HG03196 (cell line): ENCODE measurements around the gene NEU1.
"Not testable (repeated sequence)": the region's sequence is repeated elsewhere in the genome, so short reads cannot be mapped to it uniquely, and the experiment has no call there.

ENCODE experiments used
- ATAC-seq: cut with Tn5 transposase; IDR thresholded peaks from one replicate; pipeline ENCODE4 v1.9.1; 2021; ENCODE audit not compliant: unreplicated experiment

Gene NEU1

DNA sequence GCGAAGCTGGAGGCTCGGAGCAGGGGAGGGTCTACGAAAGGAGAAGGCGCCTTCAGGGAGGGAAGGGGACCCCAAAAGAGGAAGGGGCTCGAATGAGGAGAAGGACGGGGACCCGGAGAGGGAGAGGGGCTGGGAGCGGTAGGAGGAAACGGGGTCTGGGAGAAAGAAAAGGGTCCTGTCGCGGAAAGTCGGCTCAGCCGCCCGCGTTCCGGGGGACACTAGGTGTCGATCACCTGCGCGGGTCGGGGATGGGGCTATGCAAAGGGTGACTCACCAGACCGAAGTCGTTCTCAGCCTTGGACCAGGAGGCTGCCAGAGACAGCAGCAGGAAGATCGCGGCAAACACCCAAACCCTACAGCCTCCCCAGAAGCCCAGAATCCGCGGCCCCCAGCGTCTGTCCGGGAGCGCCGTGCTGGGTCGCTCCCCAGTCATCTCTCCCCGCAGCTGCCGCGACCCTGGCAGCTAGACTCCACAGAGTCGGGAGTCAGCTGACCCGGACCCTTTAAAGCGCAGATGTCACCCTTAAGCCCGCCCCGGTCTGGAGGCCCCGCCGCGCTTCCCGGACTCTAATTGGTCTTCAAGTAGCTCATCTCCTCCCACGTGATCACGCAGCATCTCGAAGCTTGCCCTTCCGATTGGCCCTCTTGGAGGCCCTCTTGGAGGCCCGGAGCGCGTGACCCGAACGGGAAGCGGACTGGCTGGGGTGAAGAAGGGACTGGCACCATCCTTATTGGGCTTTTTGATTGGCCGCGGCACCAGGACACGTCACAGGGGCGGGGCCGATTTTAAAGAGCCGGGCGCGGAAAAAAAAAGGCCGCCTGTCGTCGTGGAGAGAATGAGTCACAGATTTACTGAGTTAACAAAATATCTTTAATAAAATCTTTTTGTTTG, at the start of gene NEU1:
NEU1 (minus strand) TSS at position 478 of the 892 bp plus-strand sequence; CDS start at position 433, 45 bp downstream.
- ATAC-seq, result peak; percentile 93

DNA sequence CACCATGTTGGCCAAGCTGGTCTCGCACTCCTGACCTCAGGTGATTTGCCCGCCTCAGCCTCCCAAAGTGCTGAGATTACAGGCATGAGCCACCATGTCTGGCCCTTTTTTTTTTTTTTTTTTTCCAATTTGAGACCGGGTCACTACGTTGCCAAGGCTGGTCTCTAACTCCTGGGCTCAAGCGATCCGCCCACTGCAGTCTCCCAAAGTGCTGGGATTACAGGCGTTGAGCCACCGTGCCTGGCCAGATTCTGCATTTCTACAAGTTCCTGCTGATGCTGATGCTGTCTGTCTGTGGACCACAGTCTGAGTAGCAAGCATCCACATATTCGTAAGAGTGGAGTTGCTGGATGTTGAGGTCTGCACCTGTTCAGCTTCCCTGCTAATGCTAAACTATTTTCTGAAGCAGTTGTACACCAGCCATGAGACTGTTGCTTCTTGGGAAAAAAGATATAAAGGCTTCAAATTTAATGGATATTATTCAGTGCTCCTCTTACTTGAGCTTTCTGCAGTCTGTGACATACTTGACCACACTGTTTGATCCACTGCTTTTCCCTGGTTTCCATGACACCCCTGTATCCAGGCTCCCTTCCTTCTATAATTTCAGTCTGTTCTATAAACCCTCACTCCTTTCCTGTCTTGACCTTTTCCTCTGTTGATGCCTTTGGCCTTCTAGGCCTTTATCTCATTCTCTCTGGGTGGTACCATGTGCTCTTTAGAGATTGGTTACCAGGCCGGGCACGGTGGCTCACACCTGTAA, 49.4 kb upstream of the NEU1 start:
- no peak for ATAC-seq

DNA sequence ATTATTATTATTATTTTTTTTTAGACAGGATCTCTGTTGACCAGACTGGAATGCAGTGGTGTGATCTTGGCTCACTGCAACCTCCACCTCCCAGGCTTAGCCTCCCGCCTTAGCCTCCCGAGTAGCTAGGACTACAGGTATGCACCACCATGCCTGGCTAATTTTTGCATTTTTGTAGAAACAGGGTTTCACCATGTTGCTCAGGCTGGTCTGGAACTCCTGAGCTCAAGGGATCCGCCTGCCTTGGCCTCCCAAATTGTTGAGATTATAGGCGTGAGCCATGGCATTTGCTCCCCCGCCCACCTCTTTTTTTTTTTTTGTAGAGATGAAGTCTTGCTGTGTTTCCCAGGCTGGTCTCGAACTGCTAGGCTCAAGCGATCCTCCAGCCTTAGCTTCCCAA, 46.7 kb upstream of the NEU1 start:
- not testable (repeated sequence) for ATAC-seq

DNA sequence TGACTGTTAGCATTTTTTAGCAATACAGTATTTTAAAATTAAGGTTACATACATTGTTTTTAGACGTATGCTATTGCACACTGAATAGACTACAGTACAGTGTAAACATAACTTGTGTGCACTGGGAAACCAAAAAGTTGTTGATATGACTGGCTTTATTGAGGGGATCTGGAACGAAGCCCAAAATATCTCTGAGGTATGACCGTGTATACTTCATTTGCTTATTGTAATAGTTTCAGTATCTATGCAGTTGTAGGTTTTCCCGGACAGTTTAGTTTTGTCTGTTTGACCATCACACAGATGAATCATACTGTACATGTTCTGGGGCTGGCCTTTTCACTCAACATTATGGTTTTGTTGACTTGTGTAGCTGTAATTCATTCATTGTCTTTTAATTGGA, 46.2 kb upstream of the NEU1 start:
- peak; percentile 68 for ATAC-seq

DNA sequence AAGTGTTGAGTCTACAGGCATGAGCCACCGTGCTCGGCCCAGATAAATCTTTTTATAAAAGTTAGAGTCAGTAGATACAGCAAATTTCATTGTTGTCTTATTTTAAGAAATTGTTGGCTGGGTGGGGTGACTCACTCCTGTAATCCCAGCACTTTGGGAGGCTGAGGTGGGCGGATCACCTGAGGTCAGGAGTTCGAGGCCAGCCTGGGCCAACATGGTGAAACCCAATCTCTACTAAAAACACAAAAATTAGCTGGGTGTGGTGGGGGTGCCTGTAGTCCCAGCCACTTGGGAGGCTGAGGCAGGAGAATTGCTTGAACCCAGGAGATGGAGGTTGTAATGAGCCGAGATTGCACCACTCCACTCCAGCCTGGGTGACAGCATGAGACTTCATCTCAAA, 45.6 kb upstream of the NEU1 start:
- not testable (repeated sequence) for ATAC-seq

DNA sequence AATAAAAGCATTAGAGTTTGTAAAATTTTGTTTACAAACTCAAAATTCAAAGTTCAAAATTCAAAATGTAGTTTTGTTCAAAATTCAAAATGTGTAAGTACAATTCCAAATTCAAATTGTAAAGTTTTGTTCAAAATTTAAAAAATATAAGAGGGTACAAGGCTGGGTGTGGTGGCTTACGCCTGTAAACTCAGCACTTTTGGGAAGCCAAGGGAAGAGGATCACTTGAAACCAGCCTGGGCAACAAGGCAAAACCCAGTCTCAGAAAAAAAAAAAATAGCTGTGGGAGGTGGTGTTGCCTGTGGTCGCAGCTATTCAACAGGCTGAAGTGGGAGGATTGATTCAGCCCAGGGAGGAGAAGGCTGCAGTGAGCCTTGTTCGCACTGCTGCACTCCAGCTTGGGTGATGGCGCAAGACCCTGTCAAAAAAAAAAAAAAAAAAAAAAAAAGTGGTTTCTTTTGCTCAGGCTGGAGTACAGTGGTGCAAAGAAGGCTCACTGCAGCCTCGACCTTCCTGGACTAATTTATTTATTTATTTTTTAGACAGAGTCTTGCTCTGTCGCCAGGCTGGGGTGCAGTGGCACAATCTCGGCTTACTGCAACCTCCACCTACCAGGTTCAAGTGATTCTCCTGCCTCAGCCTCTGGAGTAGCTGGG, 44.7 kb upstream of the NEU1 start:
- no peak for ATAC-seq

DNA sequence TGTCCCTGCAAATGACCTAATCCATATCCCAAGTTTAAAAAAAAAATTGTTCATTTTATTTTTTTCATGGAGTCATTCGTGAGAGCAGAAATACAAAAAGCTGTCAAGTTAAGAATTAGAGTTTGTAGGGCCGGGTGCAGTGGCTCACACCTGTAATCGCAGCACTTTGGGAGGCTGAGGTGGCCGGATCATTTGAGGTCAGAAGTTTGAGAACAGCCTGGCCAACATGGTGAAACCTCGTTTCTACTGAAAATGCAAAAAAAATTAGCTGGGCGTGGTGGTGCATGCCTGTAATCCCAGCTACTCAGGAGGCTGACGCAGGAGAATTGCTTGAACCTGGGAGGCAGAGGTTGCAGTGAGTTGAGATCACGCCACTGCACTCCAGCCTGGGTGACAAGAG, 44.1 kb upstream of the NEU1 start:
- ATAC-seq, result not testable (repeated sequence)

DNA sequence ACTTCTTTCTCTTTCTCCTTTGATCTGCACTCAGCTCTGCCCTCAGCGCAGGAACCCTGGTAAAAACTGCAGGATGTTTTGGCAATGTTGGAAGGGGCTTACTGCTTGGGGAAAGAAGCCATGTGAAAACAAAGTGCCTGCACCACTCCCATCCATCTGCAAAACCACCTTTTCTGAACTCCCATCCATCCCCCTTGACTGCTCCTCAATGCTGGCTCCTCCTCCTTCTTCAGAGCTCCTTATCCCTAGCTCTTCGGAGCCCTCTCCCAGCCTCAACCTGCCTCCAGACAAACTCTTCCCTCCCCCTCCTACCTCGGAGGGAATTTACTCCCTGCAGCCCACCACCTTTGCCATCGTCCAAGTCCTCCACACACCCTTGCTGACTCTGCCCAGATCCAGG, 43.5 kb upstream of the NEU1 start:
- no peak for ATAC-seq

DNA sequence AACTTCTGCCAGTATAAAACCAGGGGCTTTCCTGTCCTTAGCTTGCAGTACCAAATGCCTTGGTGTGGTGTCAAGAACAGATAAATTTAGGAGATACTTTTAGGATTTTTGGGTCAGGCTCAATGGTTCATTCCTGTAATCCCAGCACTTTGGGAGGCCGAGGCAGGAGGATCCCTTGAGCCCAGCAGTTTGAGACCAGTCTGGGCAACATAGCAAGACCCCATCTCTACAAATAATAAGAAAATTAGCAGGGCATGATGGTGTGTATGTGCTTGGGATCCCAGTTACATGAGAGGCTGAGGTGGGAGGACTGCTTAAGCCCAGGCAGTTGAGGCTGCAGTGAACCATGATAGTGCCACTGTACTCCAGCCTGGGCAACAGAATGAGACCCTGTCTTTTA, 42.4 kb upstream of the NEU1 start:
- no peak for ATAC-seq

DNA sequence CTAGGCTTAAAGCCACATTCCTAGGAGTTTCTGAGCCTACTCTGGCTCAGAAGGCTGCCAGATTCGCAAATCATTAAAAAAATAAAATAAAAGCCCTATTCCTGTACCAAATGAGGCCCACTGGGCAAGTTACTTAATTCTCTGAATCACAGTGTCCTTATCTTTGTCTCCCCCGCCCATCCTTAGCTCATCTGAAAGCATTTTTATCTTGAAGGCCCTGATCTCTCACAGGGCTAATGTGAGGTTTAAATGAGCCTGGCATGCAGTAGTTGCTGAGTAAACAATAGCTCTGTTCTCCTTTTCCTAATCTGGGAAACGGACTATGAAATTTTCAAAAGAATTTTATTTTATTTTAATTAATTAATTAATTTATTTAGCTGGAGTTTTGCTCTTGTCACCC, 41.3 kb upstream of the NEU1 start:
- ATAC-seq, result no peak

DNA sequence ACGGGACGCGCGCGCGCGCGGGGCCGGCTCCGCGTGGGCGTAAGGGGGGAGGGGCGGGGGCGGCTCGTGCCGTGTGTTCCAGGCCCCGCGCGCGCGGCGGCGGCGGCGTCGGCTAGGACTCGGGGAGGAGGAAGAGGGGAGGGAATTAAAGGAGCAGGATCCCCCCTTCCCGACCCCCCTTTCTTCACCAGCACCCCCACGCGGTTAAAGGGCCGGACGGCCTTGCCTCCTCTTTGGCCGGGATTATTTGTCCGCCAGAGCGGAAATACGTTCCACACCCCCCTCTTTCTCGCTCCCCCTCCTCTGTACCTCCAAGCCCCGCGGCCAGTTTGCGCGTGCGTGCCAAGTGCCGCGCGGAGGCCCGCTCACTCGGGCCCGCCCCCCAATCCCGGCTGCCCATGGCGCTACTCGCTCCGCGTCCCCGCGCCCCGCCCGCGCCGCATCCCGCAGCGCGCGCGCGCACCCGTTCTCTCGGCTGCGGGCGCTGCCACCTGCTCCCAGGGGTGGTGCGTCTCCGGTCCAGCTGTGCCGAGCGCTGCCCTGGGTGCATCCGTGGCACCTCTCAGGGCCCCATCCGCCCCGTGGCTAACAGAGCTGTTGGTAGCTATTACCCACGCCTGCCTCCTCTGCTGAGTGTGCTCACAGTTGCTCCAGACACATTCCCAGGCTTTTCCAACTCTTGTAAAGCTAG, 39.5 kb upstream of the NEU1 start, which contains the start of gene ZBTB12:
ZBTB12 (minus strand) TSS at position 134 of the 691 bp plus-strand sequence. CDS start 781 bp downstream, outside the sequence.
- ATAC-seq, result no peak

DNA sequence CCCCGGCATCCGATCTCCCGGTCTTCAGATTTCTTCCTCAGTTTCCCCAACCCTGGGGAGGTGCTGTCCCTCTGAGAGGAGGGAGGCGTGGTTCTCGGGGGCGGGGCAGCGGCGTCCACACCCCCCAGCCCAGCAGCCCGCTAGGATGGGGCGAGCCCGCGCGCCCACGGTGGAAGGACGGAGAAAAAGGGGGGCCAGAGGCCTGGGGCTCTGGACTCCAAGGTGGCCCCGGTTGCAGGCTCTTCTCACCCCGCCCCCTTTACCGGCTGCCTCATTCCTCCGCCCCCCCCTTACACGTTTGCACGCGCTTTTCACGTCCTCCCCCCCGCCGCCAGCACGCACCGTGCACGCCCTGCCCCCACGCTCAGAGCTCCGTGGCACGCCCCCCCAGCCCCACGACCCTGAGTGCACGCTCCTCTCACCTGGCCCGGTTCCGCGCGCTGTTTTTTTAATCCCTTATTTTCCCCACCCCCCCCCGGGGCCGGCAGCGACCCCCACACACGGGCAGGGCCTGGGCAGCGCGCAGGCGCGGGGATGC, 38.9 kb upstream of the NEU1 start:
- ATAC-seq, result no peak

DNA sequence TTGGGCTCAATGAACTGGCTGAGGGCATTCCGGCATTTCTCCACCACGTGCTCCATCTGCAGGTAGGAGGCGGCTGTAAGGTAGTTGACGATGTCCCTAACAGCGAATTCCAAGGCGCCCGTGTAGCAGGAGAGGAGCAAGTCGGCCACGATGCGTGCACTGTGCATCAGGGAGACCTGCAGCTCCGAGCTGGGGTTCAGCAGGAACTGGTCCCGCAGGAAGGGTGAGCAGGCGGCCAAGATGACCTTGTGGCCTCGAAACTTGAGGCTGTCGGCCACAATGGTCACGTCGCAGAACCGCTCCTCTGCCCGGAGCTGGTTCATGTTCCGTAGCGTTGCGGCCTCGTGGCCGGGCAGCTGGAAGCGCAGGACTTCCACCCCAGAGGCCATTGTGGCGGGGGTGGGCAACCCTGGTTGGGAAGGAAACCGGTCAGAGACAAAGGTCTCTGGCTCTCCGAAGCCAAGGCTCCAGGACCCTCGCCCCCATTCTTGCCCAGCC, 38.3 kb upstream of the NEU1 start:
- no peak for ATAC-seq

DNA sequence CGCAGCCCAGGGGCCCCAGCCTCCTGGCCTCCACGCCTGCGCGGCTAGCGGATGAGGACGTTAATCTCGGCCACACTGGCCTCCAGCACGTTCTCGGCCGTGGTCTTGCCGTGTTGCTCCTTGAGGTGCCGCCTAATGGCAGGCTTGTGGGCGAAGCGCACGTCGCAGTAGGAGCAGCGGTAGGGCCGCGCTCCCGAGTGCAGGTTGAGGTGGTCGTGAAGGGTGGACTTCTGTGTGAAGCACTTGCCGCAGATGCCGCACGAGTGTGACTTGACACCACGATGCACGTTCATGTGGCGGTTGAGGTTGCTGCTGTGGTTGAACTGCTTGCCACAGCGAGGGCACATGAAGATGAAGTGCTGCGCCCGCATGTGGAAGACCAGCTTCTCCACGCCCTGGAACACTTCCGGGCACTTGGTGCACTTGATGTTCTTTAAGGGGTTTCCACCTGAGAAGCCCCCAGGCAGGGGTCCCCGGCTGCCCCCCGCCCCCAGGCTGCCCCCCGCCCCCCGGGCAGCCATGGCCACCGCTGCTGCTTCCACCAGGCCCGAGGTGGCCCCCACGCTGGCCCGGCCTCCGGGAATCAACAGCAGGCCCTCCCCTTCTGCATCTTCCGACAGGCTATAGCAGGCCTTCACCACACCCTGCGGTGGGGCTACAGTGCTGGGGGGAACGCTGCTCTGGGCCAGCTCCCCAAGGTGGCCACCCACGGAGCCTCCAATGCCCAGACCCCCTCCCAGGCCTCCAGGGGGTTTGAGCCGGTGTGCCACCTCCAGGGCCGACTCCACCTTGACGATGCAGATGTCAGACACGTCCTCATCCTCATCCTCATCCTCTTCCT, 37.5 kb upstream of the NEU1 start:
- ATAC-seq, result no peak

DNA sequence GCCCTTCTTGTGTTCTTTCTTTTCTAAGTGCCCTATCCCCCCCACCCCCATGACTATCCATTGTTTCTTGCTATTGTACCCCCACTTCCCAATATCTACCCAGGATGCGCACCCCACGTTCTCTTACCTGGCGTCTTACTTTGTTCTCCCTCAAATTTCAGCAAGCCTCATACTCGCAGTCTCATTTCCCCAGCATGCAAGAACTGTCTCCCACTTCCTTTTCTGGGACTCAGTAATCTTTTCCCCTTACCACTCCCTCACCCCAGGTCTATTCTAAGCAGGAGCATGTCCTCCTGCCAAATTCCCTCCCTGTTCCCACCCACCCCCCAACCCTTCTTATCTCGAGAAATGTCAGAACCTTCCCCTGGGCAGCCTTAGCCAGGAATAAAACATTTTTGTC, 36.6 kb upstream of the NEU1 start:
- ATAC-seq, result no peak

DNA sequence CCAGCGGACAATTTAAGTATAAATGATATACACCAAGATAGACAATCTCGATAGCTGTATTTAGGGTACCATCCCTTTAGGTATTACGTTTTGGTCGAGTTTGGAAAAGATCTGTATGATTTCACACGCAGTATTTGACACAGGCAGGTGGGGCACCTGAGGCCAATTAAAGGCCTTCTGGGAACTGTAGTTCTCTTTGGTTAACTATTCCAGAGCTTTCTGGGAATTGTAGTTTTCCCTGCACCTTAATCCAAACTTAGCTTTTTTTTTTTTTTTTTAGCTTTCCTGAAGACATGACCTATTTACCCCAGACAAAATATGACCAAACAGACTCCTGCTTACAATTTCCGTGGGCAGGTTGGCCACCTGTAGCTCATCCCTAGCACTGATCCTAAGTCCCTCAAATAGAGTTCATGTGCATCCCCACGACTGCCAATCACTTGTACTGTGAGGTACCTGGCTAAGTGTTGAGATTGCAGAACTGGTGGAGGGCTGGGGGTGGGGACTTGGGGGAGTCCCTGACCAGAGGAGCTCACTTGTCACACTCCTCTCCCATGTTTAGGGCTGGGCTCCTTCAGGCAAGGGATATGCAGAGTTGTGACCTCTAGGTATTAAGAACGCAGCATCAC, 35.9 kb upstream of the NEU1 start:
- ATAC-seq, result no peak

DNA sequence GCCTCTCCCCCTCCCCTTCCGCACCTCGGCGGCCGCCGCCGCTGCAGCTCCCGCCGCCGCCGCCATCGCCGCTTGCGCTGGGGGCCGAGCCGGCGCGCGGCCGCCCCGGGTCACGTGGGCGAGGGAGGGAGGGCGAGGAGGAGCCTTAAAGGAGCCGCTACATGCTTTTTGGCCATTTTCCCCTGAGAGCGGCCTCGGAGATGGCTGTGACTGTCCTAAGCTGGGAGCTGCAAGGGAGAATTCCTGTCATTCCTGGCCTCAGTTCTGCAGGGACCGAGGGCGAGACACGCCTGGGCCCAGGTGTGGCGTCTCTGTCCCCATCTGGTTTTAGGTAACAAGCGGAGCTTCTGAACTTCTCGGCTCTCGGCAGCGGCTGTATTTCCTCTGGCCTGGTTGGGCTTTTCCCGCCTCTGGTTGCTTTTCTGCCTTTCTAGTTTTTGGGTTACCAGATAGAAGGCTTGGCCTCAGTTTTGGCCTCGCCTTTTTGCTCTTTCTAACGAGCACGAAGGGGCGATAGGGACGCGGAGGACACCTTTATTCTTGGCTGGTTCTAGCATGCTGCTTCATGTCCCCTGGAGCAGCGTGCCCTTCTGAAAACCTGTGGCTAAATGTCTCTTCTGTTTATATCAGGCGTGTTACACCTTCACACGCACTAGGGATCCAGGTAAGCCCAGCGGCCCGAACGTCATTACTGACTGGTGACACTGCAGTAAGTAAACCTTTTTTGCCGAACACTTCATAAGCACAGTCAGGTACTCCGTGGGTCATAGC, 35.2 kb upstream of the NEU1 start, which contains the start of gene EHMT2:
EHMT2 (minus strand) TSS at position 87 of the 771 bp plus-strand sequence; CDS start at position 66, 21 bp downstream.
- peak; percentile 42 for ATAC-seq
